ENCODE data around the gene PPCDC.
A peak's percentile ranks its signal among the peaks of the same experiment; 100 is the strongest.

PPCDC gene, protein sequence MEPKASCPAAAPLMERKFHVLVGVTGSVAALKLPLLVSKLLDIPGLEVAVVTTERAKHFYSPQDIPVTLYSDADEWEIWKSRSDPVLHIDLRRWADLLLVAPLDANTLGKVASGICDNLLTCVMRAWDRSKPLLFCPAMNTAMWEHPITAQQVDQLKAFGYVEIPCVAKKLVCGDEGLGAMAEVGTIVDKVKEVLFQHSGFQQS

DNA sequence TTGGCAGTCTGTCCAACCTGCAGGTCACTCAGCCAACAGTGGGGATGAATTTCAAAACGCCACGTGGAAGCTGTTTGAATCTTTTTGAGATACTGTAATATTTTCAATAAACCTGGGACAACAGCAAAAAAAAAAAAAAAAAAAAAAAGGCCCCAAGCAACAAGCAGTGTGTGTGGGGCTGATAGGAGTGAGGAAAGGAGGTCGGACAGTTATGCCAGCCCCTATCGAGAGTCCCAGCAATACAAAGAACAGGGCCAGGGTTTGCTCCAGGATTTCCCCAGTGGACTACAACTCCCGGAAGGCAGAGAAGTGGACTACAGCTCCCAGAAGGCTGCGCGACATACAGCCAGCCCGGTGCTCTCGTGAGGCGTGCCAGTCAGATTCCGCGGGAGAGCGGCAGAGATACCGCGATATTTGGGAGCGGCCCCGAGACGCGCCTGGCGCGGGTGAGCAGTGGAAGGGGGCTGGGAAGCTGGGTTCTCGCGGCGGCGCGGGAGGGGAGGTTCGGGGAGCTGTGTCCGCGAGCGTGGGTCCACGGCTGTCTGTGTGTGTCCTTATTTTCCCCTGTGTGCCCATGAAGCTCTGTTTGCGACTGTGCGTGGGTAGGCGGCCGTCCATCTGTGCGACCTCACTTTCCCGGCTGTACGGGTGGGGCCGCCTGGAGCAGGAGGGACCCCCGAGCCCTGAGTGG lies at the start of gene PPCDC:
Gene PPCDC (plus strand): TSS at position 410 of the 691 bp plus-strand sequence. CDS start 4,729 bp downstream, outside the sequence.
- DNase-seq = peak; percentile 81

DNA sequence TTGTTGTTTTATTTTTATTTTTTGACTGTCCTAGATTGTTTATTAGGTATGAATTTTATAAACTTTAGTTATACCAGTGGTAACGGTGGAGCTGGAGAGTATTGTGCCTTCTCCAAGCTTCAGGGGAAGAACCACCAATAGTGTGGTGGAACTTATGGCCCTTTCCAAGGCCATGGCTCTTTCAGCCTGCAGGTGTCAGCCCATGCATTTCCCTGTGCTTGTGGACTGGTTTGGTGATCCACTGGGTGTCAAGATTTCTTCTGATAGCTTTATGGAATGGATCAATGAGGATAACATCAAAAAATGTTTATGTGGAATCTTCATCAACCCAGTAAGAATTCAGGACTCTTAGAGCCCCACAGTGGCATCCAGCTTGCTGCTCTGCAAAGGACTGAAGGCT lies 47.2 kb upstream of the PPCDC start:
- no peak for DNase-seq

DNA sequence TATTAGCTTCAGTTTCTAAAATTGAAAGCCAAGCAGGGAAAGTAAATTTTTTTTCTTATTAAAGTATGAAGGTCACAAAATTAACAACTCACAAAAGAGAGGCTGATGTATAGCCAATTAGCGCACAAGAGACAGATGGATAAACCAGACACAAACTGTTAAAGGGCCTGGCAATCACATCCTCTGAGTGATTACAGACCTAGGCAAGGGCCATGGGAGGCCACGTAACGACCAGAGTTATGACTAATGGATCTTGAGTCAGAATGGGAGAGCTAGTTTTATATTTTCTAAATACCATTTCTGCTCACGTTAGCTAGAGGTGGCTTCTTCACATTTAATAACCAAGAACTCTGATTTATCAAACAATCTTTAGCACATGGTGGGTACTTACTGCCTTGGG lies 45.8 kb upstream of the PPCDC start:
- no peak for DNase-seq

DNA sequence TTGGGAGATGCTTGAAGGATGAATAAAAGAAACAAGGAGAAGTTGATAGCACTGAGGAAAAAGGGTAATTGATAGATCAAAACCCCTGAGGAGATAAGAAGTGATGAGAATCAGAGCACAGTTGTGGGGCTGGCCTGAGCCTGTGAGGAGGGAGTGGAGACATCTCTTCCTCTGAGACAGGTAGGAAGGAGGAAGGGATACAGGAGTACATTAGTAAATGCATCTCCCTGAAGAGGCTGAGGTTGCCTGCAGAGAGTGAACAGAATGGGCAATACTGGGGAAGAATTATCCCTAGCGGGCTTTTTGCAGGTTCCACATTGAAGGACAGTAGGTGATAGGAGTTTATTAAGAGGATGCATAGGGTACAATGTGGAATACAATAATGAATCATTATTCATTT lies 45.3 kb upstream of the PPCDC start:
- no peak for DNase-seq

DNA sequence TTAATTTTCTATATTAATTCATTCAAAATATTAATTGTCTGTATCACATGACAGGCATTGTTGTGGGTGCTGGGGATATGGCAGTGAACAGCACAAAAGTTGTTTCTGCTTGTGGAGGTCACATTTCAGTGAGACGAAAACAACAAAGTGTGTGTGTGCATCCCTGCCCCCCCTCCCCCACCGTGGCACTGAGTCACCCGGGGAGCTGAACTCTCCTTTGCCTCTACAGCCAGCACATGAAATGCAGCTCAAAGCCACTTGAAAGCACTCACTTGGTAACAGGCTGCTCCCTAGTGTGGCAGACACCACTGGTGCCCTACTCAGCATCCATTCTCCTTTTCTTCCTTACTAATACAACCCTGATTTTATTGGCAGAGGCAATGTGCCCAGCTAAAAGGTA lies 44.9 kb upstream of the PPCDC start:
- no peak for DNase-seq

DNA sequence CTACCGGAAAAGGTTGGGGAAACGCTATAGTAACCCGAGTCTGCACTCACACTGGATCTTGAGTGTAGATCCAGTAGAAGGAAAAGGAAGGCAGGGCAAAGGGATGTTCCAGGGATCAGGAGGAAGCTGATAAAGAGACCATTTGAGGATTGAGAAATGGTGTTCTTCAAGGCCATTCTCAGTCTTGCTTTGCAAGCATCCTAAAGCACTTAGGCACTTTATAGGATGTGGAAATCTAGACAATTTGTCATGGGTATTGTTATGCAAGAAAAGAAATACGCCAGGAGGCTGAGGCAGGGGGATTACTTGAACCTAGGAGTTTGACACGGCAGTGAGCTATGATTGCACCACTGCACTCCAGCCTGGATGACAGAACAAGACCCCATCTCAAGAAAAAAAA lies 41.2 kb upstream of the PPCDC start:
- DNase-seq = no peak

DNA sequence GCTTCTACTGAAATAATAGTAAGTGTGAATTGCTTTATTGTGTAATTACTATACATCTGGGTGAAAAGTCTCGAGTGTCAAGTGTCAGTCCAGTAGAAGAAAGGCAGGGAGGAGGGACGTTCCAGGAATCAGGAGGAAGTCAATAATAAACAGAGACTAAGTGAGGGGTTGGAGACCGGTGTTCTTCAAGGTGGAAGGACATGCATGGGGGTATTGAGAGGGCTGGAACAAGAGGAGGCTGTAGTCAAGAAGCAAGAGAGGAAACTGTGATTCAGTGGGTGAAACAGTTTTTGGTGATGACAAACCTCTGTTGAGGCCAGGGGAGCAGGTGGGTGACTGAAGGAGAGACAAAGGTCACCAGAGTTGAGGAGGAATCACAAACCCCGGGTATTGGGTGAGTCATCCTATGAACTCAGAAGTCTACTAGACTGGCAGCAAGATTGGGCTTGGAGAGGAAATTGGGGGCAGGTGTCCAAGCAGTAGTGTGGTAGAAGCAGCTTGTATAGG lies 39.6 kb upstream of the PPCDC start:
- no peak for DNase-seq

DNA sequence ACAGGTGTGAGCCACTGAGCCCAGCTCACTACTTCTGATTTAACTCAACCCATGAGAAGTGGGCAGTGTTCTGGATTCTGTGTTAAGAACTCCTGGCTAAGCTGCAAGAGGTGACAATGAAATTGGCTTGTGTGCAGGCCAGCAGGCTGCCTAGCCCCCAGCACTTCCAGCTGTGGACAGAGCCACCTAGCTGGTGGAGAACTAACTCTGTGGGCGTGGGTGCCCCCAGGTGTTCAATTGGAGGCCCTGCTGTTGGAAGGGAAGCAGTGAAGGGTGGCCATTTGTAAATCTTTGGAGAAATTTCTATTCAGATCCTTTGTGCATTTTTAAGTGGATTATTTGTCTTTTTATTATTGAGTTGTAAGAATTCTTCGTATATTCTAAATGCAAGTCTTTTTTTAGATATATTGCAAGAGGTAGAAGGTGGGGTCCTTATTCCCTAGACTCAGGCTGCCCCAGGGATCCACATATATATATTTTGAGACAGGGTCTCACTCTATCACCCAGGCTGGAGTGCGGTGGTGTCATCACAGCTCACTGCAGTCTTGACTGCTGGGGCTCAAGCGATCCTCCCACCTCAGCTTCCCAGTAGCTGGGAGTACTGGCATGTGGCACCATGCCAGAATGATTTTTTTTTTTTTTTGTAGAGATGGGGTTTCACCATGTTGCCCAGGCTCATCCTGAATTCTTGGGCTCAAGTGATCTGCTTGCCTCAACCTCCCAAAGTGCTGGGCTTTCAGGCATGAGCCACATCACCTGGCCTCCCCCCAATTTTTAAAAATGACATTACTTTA lies 35.2 kb upstream of the PPCDC start:
- peak; percentile 5 for DNase-seq

DNA sequence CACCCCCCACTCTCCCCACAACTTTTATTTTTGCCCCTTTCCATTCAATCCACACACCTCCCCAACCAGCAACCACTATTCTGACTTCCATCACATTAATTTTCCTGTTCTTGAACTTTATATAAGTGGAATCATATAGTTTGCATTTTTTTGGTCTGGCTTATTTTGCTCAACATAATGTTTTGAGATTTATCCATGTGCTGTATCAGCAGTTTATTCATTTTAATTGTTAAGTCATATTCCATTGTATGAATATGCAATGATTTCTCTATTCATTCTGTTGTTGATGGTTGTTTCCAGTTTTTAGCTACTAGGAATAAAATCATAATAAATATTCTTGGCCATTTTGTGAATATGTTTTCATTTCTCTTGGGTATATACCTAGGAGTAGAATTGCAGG lies 33.9 kb upstream of the PPCDC start:
- no peak for DNase-seq

DNA sequence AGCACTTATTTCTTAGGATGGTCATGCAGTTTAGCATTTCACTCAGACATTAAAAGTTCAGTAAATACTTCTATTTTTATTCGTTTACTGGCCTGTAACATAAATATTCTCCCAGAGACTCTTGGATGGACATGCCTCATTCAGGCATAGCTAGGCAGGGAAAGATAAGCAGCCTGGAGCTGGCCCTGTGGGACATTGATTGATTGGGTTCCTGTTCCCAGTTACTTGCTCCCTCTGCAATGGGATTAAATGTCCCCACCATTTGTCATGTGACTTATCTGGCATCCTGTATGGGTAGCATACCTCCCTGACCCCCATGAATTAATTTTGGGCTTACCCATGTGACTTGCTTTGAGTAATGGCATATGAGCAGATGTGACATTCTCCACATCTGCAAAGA lies 30.8 kb upstream of the PPCDC start:
- DNase-seq = no peak

DNA sequence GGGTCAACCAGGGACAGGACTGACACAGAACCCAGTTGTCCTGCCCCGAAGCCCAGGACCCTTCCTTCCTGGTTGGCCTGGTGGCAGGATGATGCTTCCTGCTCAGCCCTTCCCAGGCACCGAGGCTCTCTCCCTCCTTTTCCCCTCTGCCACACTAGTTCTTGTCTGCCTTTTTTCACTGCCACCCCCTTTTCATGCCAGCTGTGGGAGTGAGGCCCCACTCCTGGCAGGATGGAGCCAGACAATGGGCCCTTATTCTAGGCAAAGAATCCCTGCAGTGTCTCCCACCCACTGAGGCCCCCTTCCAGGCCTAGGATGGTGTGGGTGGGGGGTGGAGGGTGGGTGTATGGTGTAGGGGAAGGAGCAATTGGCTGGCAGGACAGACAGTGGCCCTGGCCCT lies 29.2 kb upstream of the PPCDC start:
- DNase-seq = no peak

DNA sequence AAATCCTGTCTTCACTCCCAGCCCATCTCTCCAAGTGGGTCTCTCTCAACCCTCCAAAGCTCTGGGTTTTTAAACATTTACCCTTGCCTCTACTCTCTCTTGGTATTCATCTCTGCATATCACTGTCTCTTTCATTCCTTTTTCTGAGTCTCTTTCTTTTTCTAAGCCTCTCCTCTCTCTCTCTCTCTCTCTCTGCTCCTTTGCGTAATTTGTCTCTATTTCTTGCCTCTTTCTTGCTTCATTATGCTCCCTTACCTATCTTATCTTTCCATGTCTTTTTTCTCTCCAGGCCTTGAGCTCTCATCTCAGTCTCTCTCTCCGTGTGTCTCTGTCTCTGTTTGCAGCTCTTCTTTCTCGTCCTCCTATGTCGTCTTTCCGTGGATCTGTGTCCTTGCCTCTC lies 28.7 kb upstream of the PPCDC start:
- no peak for DNase-seq

DNA sequence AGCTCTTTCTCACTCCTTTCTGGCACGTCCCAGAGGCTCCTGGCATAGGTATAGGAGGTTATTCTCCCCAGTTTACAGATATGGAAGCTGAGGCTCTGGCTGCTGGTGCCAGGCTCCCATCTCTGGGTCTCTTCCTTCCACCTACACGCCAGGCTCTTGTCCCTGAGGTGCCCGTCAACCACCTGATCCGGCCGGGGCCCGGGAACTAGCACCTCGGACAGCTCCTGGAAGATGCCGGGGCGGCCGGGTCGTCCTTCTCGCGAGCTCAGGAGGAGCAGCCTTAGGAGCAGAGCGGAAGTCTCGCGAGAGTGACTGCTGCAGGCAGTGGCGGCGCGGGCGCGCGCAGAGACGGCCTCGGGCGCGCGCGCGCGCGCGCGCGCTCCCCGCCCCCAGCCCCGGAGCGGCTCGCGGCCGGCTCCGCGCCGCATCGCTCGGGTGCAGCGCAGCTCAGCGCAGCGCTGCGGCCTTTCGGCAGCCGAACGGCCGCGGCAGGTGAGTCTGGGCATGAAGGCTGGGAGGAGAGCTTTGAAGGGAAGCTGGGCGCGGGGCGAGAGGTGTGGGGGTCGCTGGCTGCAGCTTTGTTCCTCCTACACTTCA lies 28.1 kb upstream of the PPCDC start, which contains the start of gene SCAMP5:
Gene SCAMP5 (plus strand): TSS at position 382 of the 597 bp plus-strand sequence. CDS start 16,277 bp downstream, outside the sequence.
- DNase-seq = peak; percentile 75

DNA sequence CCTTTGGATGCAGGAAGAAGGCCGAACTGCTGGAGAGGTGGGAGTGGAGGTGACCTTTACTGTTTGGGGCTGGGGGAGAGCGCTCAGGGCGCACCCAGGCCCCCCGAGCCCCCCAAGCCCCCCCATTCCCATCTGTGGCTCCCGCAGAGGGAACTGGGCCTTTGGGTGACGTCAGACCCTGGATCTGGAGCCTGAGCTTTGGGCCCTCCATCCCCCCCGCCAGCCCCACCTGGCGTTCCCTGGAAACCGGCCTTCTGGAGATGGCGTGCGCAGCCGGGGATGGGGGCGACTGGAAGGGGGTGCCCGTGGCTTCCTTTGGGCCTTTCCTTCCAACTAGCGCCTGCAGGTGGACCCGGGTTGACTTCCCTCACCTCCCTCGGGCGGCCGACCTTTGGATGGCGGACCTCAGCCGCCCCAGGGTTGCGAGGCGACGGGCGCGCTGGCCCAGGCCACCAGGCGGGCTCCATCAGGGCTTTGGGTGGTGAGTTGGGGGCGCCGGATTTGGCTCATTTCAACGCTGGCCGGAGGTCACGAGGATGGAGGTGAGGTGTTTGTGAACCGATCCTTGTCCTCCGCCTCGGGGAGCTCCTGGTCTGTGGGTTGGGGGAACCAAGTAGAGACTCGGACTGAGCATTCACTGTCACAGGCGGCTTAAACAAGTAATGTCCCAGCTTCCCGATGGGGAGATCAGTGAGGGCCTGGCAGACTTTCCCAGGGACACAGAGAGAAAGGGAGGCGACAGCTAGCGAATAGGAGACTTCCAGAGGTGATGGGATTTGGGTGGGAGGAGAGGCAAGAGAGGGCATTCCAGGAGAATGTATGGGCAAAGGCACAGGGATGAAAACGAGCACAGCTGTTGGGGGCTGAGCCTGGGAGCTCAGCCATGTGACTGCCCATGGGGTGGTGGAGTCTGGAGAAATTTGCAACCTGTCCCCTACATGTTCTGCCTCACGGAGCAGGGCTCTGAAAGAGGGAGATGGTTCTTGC lies 27.3 kb upstream of the PPCDC start:
- peak; percentile 6 for DNase-seq

DNA sequence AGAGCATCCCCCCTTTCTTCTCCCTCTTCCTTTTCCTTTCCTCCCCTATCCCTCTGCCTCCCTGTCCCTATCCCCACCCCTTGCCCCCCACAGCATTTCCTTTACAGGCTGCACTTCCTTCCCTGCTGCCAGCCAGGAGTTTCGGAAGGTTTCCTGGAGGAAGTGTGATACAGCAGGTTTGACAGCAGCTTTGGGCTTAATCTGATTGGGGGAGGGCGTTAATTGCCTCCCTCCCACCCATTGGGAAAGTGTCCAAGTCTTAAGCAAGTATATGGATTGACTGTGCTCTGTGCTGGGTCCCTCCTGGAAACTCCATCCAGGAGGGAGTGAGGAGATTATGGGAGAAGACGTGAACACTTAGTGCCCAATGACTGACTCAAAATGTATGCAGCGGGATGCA lies 26.2 kb upstream of the PPCDC start:
- no peak for DNase-seq

DNA sequence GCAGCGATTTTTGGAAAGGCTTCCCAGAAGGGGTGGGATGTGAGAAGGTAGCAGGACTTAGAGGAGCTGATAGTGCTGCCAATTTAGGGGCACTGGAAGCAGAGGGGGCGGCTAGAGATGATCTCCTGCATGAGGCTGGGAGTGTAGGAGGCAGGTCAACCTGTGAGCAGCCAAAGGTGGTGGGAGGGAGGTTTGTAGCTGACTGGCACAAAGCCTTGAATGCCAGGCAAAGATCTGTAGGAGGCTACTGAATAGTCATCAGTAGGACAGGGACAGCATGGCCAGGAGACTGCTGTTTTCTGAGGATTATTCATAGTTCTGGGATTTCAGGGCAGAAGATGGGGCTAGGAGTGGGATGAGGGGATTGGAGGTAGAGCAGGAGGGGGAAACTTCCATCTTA lies 25.8 kb upstream of the PPCDC start:
- no peak for DNase-seq

DNA sequence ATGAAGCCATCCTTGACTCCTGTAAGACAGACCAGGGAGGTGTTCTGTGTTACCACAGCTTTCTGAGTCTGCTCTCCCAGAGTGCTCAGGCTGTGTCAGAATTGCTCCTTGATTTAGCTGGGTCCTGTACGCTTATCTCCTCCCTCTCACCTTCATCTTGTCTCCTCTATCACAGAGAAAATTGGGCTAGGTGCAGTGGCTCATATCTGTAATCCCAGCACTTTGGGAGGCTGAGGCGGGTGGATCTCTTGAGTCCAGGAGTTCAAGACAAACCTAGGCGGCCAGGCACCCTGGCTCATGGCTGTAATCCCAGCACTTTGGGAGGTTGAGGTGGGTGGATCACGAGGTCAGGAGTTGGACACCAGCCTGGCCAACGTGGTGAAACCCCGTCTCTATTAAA lies 22.1 kb upstream of the PPCDC start:
- no peak for DNase-seq

DNA sequence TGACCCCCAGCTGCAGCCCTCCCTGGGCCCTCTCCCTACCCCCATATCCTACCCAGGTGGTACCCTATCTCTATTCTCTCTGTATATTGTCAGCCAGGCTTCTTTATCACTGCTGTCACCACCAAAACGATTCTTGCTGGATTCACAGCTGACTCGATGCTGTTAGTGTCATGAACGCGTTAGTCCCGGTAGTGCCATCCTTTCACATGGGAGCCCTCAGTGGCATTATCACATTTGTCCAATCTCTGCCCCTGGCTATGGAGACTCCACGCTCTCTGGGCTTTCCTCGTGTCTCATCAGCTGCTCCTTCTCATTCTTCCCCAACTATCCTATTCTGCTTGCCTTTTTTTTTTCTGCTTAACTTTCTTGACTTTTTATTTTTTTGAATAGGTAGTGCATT lies 21.0 kb upstream of the PPCDC start:
- DNase-seq = no peak

DNA sequence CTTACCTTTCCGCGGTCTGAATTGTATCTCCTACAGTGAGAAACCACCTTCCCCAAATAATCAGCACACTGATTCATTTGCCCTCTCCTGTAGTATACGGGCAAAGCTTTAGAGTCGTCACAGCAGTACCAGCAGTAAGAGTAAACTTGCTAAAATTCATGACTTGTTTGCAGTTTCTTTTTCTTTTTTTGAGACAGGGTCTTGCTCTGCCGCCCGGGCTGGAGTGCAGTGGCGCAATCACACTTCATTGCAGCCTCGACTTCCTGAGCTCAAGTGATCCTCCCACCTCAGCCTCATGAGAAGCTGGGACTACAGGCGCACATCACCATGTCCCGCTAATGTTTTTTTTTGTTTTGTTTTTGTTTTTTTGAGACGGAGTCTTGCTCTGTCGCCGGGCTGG lies 16.2 kb upstream of the PPCDC start:
- DNase-seq = no peak

DNA sequence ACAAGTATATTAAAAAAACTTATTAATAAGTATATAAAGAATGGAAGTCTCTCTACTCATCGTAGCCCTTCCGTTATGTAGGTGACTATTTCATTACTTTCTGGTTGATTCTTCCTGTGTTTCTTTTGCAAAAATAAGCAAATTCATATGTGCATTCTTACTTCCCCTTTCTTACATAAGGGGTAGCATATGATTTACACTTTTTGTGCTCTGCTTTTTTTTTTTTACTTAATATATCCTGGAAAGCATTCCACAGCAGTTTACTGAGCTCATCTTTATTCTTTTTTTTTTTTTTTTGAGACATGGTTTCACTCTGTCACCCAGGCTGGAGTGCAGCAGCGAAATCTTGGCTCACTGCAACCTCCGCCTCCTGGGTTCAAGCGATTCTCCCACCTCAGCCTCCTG lies 15.2 kb upstream of the PPCDC start:
- no peak for DNase-seq

DNA sequence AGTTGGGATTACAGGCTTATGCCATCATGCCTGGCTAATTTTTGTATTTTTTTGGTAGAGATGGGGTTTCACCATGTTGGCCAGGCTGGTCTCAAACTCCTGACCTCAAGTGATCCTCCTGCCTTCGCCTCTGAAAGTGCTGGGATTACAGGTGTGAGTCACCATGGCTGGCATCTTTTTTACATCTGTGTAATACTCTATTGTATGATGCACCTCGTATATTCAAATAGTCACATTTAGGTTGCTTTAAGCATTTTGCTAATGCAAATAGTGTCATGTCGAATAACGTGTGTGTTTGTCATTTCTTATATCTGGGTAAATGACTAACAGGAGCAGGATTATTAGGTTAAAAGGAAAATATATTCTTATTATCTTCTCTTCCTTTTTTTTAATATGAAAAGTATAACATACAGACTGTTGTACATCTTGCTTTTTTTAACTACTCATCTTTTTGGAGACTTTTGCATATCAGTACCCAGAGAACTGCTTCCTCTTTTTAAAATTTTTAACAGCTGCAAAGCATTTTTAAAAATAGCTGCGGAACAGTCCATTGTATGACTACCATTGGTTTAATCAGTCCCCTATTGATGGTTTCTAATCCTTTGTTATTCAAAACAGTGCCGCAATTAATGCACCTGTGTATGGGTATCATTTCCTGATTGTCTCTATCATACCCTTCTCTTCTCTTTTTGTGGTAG lies 14.6 kb upstream of the PPCDC start:
- DNase-seq = no peak

DNA sequence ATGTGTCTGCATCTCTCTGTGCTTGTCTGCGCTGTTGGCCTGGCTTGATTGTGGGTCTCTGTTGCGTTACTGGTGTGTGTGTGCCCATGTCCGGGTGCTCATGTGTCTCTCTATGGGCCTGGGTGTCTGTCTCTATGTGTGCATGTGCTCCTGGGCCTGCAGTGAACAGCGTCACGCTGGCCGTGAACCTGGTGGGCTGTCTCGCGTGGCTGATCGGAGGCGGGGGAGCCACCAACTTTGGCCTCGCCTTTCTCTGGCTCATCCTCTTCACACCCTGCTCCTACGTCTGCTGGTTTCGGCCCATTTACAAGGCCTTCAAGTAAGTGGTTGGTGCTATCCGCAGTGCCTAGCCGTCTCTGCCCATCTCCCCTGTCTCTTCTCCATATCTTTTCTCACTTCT lies 7.0 kb upstream of the PPCDC start:
- DNase-seq = no peak

All from NCI-H1436 treated with DMSO at 0.1 percent for 48 hours (cell line).